Measurements from ENCODE around the gene MRPL14. TPM values are rescaled to one million over a fixed set of nuclear protein-coding genes. Genes with fewer than 3 reads are reported as not detected.

Gene MRPL14
- polyA plus RNA-seq, 1 donor: 51.4 TPM

GRCh38 chr6:44080561-44081521 is 46.4 kb downstream of the MRPL14 start:
- no peaks in the 10 kb centered on the region for H3K9me3 ChIP-seq (ENCODE audit: control insufficient read depth, low read depth, low read length)
- no CpG with 5 or more reads among the region's 11 CpGs for WGBS (ENCODE audit: insufficient coverage, low lambda C conversion rate)

GRCh38 chr6:44079672-44080071 is 47.6 kb downstream of the MRPL14 start:
- Histone ChIP-seq H3K9me3 (ENCODE audit: control insufficient read depth, low read depth, low read length) (no peaks in the 10 kb centered on the region), H3K4me1 (ENCODE audit: control insufficient read depth, insufficient read depth, low read length) (peaks cover 25% of the 10 kb centered on the region), H3K27me3 (ENCODE audit: control insufficient read depth, insufficient read depth, low read length) (no peaks in the 10 kb centered on the region), H3K27ac (ENCODE audit: low read length) (no peak overlapping the region), H3K36me3 (ENCODE audit: control insufficient read depth, insufficient read depth, low read length) (no peaks in the 10 kb centered on the region), H3K4me3 (ENCODE audit: low read length) (no peak overlapping the region)
- no peak for DNase-seq
- WGBS (ENCODE audit: insufficient coverage, low lambda C conversion rate): no CpG with 5 or more reads among the region's 3 CpGs

More at GRCh38 chr6:44080561-44081521, 46.4 kb downstream of the MRPL14 start:
- Histone ChIP-seq H3K36me3 (ENCODE audit: control insufficient read depth, insufficient read depth, low read length) (no peaks in the 10 kb centered on the region), H3K27ac (ENCODE audit: low read length) (no peak overlapping the region), H3K4me1 (ENCODE audit: control insufficient read depth, insufficient read depth, low read length) (peaks cover 13% of the 10 kb centered on the region), H3K4me3 (ENCODE audit: low read length) (no peak overlapping the region), H3K27me3 (ENCODE audit: control insufficient read depth, insufficient read depth, low read length) (no peaks in the 10 kb centered on the region)
- no peak for DNase-seq

- no peaks in the 10 kb centered on the region for H3K27me3 ChIP-seq (ENCODE audit: control insufficient read depth, insufficient read depth, low read length)
- H3K9me3 ChIP-seq (ENCODE audit: control insufficient read depth, low read depth, low read length): no peaks in the 10 kb centered on the region
- no peak overlapping the region for H3K4me3 ChIP-seq (ENCODE audit: low read length)
- WGBS (ENCODE audit: insufficient coverage, low lambda C conversion rate): no CpG with 5 or more reads among the region's 8 CpGs
- no peak overlapping the region for H3K27ac ChIP-seq (ENCODE audit: low read length)
- no peaks in the 10 kb centered on the region for H3K36me3 ChIP-seq (ENCODE audit: control insufficient read depth, insufficient read depth, low read length)
- H3K4me1 ChIP-seq (ENCODE audit: control insufficient read depth, insufficient read depth, low read length): peaks cover 31% of the 10 kb centered on the region
- DNase-seq: peak; percentile 78 to 81
Observed at GRCh38 chr6:44078827-44079671, 48.2 kb downstream of the MRPL14 start.

GRCh38 chr6:44078219-44078826 is 48.9 kb downstream of the MRPL14 start:
- no peaks in the 10 kb centered on the region for H3K9me3 ChIP-seq (ENCODE audit: control insufficient read depth, low read depth, low read length)
- WGBS (ENCODE audit: insufficient coverage, low lambda C conversion rate): no CpG with 5 or more reads among the region's 6 CpGs
- DNase-seq: no peak
- no peak overlapping the region for H3K27ac ChIP-seq (ENCODE audit: low read length)
- peaks cover 37% of the 10 kb centered on the region for H3K4me1 ChIP-seq (ENCODE audit: control insufficient read depth, insufficient read depth, low read length)
- no peak overlapping the region for H3K4me3 ChIP-seq (ENCODE audit: low read length)
- no peaks in the 10 kb centered on the region for H3K36me3 ChIP-seq (ENCODE audit: control insufficient read depth, insufficient read depth, low read length)
- no peaks in the 10 kb centered on the region for H3K27me3 ChIP-seq (ENCODE audit: control insufficient read depth, insufficient read depth, low read length)

- Histone ChIP-seq H3K4me3 (ENCODE audit: low read length) (no peak overlapping the region), H3K36me3 (ENCODE audit: control insufficient read depth, insufficient read depth, low read length) (no peaks in the 10 kb centered on the region), H3K9me3 (ENCODE audit: control insufficient read depth, low read depth, low read length) (no peaks in the 10 kb centered on the region), H3K27ac (ENCODE audit: low read length) (no peak overlapping the region), H3K4me1 (ENCODE audit: control insufficient read depth, insufficient read depth, low read length) (peaks cover 42% of the 10 kb centered on the region), H3K27me3 (ENCODE audit: control insufficient read depth, insufficient read depth, low read length) (no peaks in the 10 kb centered on the region)
- DNase-seq: no peak
- no CpG with 5 or more reads among the region's 8 CpGs for WGBS (ENCODE audit: insufficient coverage, low lambda C conversion rate)
Observed at GRCh38 chr6:44077214-44077946, 49.9 kb downstream of the MRPL14 start.

- Histone ChIP-seq H3K27ac (ENCODE audit: low read length) (no peak overlapping the region), H3K4me1 (ENCODE audit: control insufficient read depth, insufficient read depth, low read length) (peaks cover 43% of the 10 kb centered on the region), H3K27me3 (ENCODE audit: control insufficient read depth, insufficient read depth, low read length) (no peaks in the 10 kb centered on the region), H3K36me3 (ENCODE audit: control insufficient read depth, insufficient read depth, low read length) (no peaks in the 10 kb centered on the region), H3K9me3 (ENCODE audit: control insufficient read depth, low read depth, low read length) (no peaks in the 10 kb centered on the region), H3K4me3 (ENCODE audit: low read length) (no peak overlapping the region)
- WGBS (ENCODE audit: insufficient coverage, low lambda C conversion rate): no CpG with 5 or more reads among the region's 49 CpGs
- peak; percentile 68 to 86 for DNase-seq
Observed at GRCh38 chr6:44076356-44077213, 50.7 kb downstream of the MRPL14 start.

- DNase-seq: no peak
- Histone ChIP-seq H3K4me1 (ENCODE audit: control insufficient read depth, insufficient read depth, low read length) (peaks cover 43% of the 10 kb centered on the region), H3K27ac (ENCODE audit: low read length) (no peak overlapping the region), H3K27me3 (ENCODE audit: control insufficient read depth, insufficient read depth, low read length) (no peaks in the 10 kb centered on the region), H3K9me3 (ENCODE audit: control insufficient read depth, low read depth, low read length) (no peaks in the 10 kb centered on the region), H3K4me3 (ENCODE audit: low read length) (no peak overlapping the region), H3K36me3 (ENCODE audit: control insufficient read depth, insufficient read depth, low read length) (no peaks in the 10 kb centered on the region)
- WGBS (ENCODE audit: insufficient coverage, low lambda C conversion rate): no CpG with 5 or more reads among the region's 2 CpGs
Observed at GRCh38 chr6:44075647-44076355, 51.5 kb downstream of the MRPL14 start.

GRCh38 chr6:44074813-44075646 is 52.2 kb downstream of the MRPL14 start:
- peak overlapping the region; percentile 3 for H3K27ac ChIP-seq (ENCODE audit: low read length)
- H3K9me3 ChIP-seq (ENCODE audit: control insufficient read depth, low read depth, low read length): no peaks in the 10 kb centered on the region
- WGBS (ENCODE audit: insufficient coverage, low lambda C conversion rate): no CpG with 5 or more reads among the region's 9 CpGs
- no peak overlapping the region for H3K4me3 ChIP-seq (ENCODE audit: low read length)
- peaks cover 43% of the 10 kb centered on the region for H3K4me1 ChIP-seq (ENCODE audit: control insufficient read depth, insufficient read depth, low read length)
- no peaks in the 10 kb centered on the region for H3K27me3 ChIP-seq (ENCODE audit: control insufficient read depth, insufficient read depth, low read length)
- no peaks in the 10 kb centered on the region for H3K36me3 ChIP-seq (ENCODE audit: control insufficient read depth, insufficient read depth, low read length)
- DNase-seq: peak in 1 of 2 donors; percentile 29

Data from large intestine (tissue), 3 donors.